DND-41 (cell line): ENCODE measurements around the gene ITFG1.

Source experiments
- CTCF ChIP-seq: IDR thresholded peaks from 2 replicates; pipeline ENCODE4 v1.5.1; 2012; ENCODE audit warnings: borderline replicate concordance, low read length, moderate library complexity, mild to moderate bottlenecking; ENCODE audit not compliant: poor library complexity, severe bottlenecking; ENCODE audit errors: extremely low read depth
- EZH2 ChIP-seq: IDR thresholded peaks from 3 replicates; pipeline ENCODE4 v1.6.1; 2012; ENCODE audit warnings: borderline replicate concordance, low read depth, mild to moderate bottlenecking, moderate library complexity, low read length, inconsistent platforms; ENCODE audit not compliant: severe bottlenecking

- TF ChIP-seq CTCF (no peak), EZH2 (no peak)
These were observed 301.9 kb downstream of the ITFG1 start for GRCh38 chr16:47158992-47159391.
